ENCODE data around the gene IQCE. TPM values are rescaled to one million over a fixed set of nuclear protein-coding genes. Genes with fewer than 3 reads are reported as not detected.
A peak's percentile ranks its signal among the peaks of the same experiment; 100 is the strongest.

IQCE gene
- total and polyA plus RNA-seq, 12 donors = 4.2 to 13.8 (median 9.3) TPM

- Histone ChIP-seq H3K4me3 (no peak overlapping the region), H3K27ac (no peak overlapping the region), H3K9me3 (no peaks in the 10 kb centered on the region), H3K4me1 (peaks cover 19 to 67% (median 38%) of the 10 kb centered on the region in 9 donors), H3K36me3 (no peaks in the 10 kb centered on the region), H3K27me3 (no peaks in the 10 kb centered on the region)
- intact Hi-C loops (cut with DNase I) = loop anchor here in 1 of 10 donors (2.0 kb wide), 1 partner anchor 47 kb away; no protein-coding TSS in a partner anchor
- ATAC-seq = no peak
- DNase-seq = no peak
- 89 to 97% methylated on average over 10 of the region's 10 CpGs for WGBS, 2 donors
- no peak for TF ChIP-seq CTCF (IDR thresholded peaks at IDR 0.05)
Measured at GRCh38 chr7:2611922-2612321, 53.1 kb downstream of the IQCE start.

GRCh38 chr7:2612445-2613097 lies 53.8 kb downstream of the IQCE start:
- 76 to 82% methylated on average over 13 to 15 of the region's 15 CpGs for WGBS, 2 donors
- DNase-seq = no peak
- H3K27me3 ChIP-seq = no peaks in the 10 kb centered on the region
- intact Hi-C loops (cut with DNase I) = loop anchor here in 1 of 10 donors (2.0 kb wide), 1 partner anchor 48 kb away; no protein-coding TSS in a partner anchor
- peaks cover 17 to 67% (median 40%) of the 10 kb centered on the region in 9 donors for H3K4me1 ChIP-seq
- no peak overlapping the region for H3K4me3 ChIP-seq
- no peaks in the 10 kb centered on the region for H3K36me3 ChIP-seq
- no peak for TF ChIP-seq CTCF (IDR thresholded peaks at IDR 0.05)
- ATAC-seq = peak in 1 of 8 donors; percentile 14
- H3K27ac ChIP-seq = peak overlapping the region in 7 of 10 donors; percentile 71 to 89 (median 82)
- H3K9me3 ChIP-seq = no peaks in the 10 kb centered on the region

- no peaks in the 10 kb centered on the region for H3K36me3 ChIP-seq
- ATAC-seq = peak in 5 of 8 donors; percentile 5 to 32 (median 18)
- no peaks in the 10 kb centered on the region for H3K27me3 ChIP-seq
- intact Hi-C loops (cut with DNase I) = loop anchor here in 1 of 10 donors (2.0 kb wide), 1 partner anchor 49 kb away; no protein-coding TSS in a partner anchor
- 65 to 70% methylated on average over 19 of the region's 19 CpGs for WGBS, 2 donors
- peaks cover 16 to 65% (median 40%) of the 10 kb centered on the region in 9 donors for H3K4me1 ChIP-seq
- TF ChIP-seq CTCF (IDR thresholded peaks at IDR 0.05) = no peak
- DNase-seq = no peak
- no peaks in the 10 kb centered on the region for H3K9me3 ChIP-seq
- H3K4me3 ChIP-seq = no peak overlapping the region
- peak overlapping the region; percentile 40 to 89 (median 76) for H3K27ac ChIP-seq
Measured at GRCh38 chr7:2613098-2613930, 54.5 kb downstream of the IQCE start.

GRCh38 chr7:2613931-2614600 lies 55.3 kb downstream of the IQCE start:
- TF ChIP-seq CTCF (IDR thresholded peaks at IDR 0.05) = no peak
- Histone ChIP-seq H3K4me1 (peaks cover 16 to 58% (median 43%) of the 10 kb centered on the region in 9 donors), H3K36me3 (no peaks in the 10 kb centered on the region), H3K4me3 (peak overlapping the region in 3 of 10 donors; percentile 8 to 28 (median 9)), H3K9me3 (no peaks in the 10 kb centered on the region), H3K27me3 (no peaks in the 10 kb centered on the region), H3K27ac (peak overlapping the region; percentile 40 to 89 (median 76))
- WGBS, 2 donors = 36 to 37% methylated on average over 22 of the region's 22 CpGs
- intact Hi-C loops (cut with DNase I) = loop anchor here in 1 of 10 donors (2.0 kb wide), 1 partner anchor 49 kb away; no protein-coding TSS in a partner anchor
- DNase-seq = peak in 1 of 2 donors; percentile 63
- peak; percentile 30 to 81 (median 70) for ATAC-seq
